HCT116 (cell line): ENCODE data around the gene CAMK2D.

Experiments used
- EZH2 ChIP-seq: fragments of 200-600 bp; sonication (generic); IDR thresholded peaks from 2 replicates; pipeline ENCODE4 v1.6.1; 2017; ENCODE audit warnings: antibody characterized with exemption, mixed run types
- JUND ChIP-seq: IDR thresholded peaks from 2 replicates; pipeline ENCODE4 v1.6.1; 2012
- POLR2A ChIP-seq: IDR thresholded peaks from 2 replicates; pipeline ENCODE4 v1.7.0; 2011; ENCODE audit warnings: borderline replicate concordance; ENCODE audit not compliant: insufficient read depth, insufficient read length; ENCODE audit errors: extremely low read depth
- POLR2AphosphoS5 ChIP-seq: IDR thresholded peaks from 2 replicates; pipeline ENCODE4 v1.6.1; 2011; ENCODE audit warnings: mild to moderate bottlenecking, low read depth, low read length, moderate library complexity
- SP1 ChIP-seq: IDR thresholded peaks from 2 replicates; pipeline ENCODE4 v1.6.1; 2012; ENCODE audit warnings: low read depth
- TCF7L2 ChIP-seq: IDR thresholded peaks from 2 replicates; pipeline ENCODE4 v1.7.0; 2011; ENCODE audit warnings: borderline replicate concordance, inconsistent platforms; ENCODE audit not compliant: insufficient read depth, insufficient read length; ENCODE audit errors: extremely low read depth
- ZNF274 ChIP-seq: fragments of 200-500 bp; sonication (Bioruptor generic); IDR thresholded peaks from 2 replicates; pipeline ENCODE4 v1.6.1; 2014; ENCODE audit warnings: mild to moderate bottlenecking, low read depth, low read length, inconsistent platforms
- TF ChIP-seq, protein P1 (sequence below), 3 experiments: fragments of 200-600 bp in 1 of 3; sonication (generic) in 1 of 3; IDR thresholded peaks in 2 of 3; conservative IDR thresholded peaks in 1 of 3; 2 replicates each; pipeline ENCODE4 v1.5.1; 2012 to 2017; ENCODE audit warnings: low read depth in 2 of 3, low read length in 2 of 3, antibody characterized with exemption in 1 of 3, borderline replicate concordance in 1 of 3, control low read depth in 1 of 3, mild to moderate bottlenecking in 1 of 3, mixed read lengths in 1 of 3, mixed run types in 1 of 3, moderate library complexity in 1 of 3; ENCODE audit not compliant: insufficient read depth in 1 of 3
- TF ChIP-seq, protein P2 (sequence below): IDR thresholded peaks from 2 replicates; pipeline ENCODE4 v1.6.1; 2012

DNA sequence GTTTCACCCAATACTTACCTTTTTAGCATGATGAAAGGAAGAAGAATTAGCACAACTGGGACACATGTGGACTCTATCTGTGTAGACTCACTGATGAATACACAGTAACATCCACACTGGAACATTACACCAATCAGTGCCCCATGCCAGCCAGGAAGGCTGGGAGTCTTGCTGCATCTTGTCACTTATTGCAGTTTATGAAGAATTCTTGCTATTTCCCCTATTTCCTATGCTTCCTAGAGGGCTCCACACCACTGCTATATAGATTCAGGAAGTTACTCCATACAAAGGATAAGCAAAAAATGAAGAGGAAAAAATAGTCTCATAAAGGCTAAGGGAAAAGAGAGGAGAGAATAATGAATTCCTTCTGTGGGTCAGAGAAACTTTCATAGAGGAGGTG, 201.0 kb downstream of the CAMK2D start:
- TF ChIP-seq POLR2A (no peak), SP1 (no peak), ZNF274 (no peak), EZH2 (no peak), JUND (no peak), TCF7L2 (no peak), POLR2AphosphoS5 (no peak)
- TF ChIP-seq, protein P1, sequence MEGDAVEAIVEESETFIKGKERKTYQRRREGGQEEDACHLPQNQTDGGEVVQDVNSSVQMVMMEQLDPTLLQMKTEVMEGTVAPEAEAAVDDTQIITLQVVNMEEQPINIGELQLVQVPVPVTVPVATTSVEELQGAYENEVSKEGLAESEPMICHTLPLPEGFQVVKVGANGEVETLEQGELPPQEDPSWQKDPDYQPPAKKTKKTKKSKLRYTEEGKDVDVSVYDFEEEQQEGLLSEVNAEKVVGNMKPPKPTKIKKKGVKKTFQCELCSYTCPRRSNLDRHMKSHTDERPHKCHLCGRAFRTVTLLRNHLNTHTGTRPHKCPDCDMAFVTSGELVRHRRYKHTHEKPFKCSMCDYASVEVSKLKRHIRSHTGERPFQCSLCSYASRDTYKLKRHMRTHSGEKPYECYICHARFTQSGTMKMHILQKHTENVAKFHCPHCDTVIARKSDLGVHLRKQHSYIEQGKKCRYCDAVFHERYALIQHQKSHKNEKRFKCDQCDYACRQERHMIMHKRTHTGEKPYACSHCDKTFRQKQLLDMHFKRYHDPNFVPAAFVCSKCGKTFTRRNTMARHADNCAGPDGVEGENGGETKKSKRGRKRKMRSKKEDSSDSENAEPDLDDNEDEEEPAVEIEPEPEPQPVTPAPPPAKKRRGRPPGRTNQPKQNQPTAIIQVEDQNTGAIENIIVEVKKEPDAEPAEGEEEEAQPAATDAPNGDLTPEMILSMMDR (IDR thresholded peaks at IDR 0.05 in 2 of 3, conservative IDR thresholded peaks at IDR 0.05 in 1 of 3; ENCODE audit: borderline replicate concordance in 1 of 3, insufficient read depth in 1 of 3, low read depth in 2 of 3, low read length in 2 of 3) = no peak
- TF ChIP-seq, protein P2, sequence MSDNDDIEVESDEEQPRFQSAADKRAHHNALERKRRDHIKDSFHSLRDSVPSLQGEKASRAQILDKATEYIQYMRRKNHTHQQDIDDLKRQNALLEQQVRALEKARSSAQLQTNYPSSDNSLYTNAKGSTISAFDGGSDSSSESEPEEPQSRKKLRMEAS = no peak
